Measurements from ENCODE around the gene RICTOR. TPM values are rescaled to one million over a fixed set of nuclear protein-coding genes. Genes with fewer than 3 reads are reported as not detected.

RICTOR gene
- total RNA-seq, 4 donors from 2014 or later = 47.8 to 87.5 (median 51.2) TPM

DNA sequence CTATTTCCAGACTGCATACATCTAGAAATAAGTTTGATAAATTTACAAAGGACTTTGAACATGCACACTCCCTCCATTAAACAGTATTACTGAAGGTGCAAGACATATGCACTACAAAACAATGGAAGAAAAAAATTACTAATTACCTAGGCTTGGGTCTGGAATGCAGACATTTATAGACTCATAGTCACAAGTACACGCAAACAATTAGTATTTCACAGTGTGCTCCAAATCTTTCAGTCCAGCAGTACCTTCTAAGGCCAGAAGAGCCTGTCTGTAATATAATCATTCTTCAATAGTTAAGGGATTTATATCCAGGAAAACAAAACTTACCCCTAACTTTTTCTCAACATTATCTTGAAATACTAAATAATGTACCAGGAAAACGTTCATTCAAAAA lies 11.2 kb downstream of the RICTOR start:
- peaks cover 15 to 18% of the 10 kb centered on the region in 2 donors for H3K4me1 ChIP-seq
- DNase-seq = no peak
- no peaks in the 10 kb centered on the region for H3K36me3 ChIP-seq
- H3K4me3 ChIP-seq (replicated peaks in 1 of 3) = no peak overlapping the region
- no peak overlapping the region for H3K27ac ChIP-seq
- H3K9me3 ChIP-seq = no peaks in the 10 kb centered on the region
- TF ChIP-seq, protein P1, sequence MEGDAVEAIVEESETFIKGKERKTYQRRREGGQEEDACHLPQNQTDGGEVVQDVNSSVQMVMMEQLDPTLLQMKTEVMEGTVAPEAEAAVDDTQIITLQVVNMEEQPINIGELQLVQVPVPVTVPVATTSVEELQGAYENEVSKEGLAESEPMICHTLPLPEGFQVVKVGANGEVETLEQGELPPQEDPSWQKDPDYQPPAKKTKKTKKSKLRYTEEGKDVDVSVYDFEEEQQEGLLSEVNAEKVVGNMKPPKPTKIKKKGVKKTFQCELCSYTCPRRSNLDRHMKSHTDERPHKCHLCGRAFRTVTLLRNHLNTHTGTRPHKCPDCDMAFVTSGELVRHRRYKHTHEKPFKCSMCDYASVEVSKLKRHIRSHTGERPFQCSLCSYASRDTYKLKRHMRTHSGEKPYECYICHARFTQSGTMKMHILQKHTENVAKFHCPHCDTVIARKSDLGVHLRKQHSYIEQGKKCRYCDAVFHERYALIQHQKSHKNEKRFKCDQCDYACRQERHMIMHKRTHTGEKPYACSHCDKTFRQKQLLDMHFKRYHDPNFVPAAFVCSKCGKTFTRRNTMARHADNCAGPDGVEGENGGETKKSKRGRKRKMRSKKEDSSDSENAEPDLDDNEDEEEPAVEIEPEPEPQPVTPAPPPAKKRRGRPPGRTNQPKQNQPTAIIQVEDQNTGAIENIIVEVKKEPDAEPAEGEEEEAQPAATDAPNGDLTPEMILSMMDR (IDR thresholded peaks at IDR 0.05) = no peak
- no peak for TF ChIP-seq POLR2A (IDR thresholded peaks at IDR 0.05)
- WGBS, 2 donors = 75 to 83% methylated on average over 2 of the region's 2 CpGs
- intact Hi-C loops (cut with DNase I) = no loop called here
- H3K27me3 ChIP-seq = no peaks in the 10 kb centered on the region

DNA sequence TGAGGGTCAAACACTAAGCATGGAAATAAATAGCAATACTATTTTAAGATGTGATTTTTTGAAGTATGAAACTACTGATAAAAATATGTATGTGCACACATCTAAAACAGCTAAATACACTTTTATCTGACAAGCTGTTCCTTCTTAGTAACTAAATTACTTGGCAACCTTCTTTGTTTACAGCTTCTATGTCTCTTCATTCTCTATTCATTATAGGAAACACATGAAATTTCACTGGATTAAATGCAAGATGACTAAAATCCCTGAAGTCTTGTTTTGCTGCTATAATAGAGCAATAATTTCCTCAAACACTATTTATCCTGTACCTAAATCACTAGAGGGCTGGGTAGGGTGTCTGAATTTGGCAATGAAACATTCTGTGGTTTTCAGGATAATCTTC lies 11.7 kb downstream of the RICTOR start:
- H3K9me3 ChIP-seq = no peaks in the 10 kb centered on the region
- no peak for DNase-seq
- intact Hi-C loops (cut with DNase I) = no loop called here
- TF ChIP-seq POLR2A (IDR thresholded peaks at IDR 0.05) = no peak
- peaks cover 15 to 23% of the 10 kb centered on the region in 2 donors for H3K4me1 ChIP-seq
- H3K36me3 ChIP-seq = no peaks in the 10 kb centered on the region
- H3K4me3 ChIP-seq (replicated peaks in 1 of 3) = no peak overlapping the region
- H3K27me3 ChIP-seq = no peaks in the 10 kb centered on the region
- H3K27ac ChIP-seq = no peak overlapping the region

DNA sequence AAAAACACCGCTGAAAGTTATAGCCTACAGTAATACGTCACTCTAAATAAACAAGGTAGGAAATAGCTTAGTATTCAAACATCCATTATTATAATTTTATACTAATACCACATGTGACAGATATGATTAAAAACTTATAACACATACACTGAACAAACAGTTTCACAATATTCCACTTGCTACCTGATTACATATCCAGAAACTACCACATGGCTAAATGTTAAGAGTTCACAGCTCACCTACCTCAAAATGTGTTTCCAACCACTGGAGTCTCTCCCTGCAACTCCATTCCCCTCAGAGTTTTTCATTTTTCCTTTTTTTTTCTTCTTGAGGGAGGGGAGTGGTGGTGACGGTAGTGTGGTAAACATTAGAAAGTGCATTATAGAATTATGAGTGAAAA lies 12.1 kb downstream of the RICTOR start:
- H3K27ac ChIP-seq = no peak overlapping the region
- WGBS, 2 donors = 92 to 93% methylated on average over 3 of the region's 3 CpGs

DNA sequence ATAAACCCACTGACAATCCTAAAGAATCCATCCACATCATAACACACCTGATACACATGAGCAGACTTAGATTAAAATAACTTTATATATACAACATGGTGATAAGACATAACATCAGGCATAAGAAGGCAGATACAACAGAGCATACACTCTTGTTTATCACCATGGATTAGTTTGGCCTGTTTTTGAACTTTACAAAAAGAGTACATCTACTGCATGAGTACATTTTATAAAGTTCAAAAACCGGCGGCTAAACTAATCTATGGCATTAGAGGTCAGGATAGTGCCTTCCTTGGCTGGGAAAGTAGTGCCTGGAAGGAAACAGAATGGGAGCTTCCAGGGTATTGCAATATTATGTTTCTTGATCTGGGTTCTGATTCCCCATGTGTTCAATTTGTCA lies 15.1 kb downstream of the RICTOR start:
- Histone ChIP-seq H3K9me3 (no peaks in the 10 kb centered on the region), H3K36me3 (no peaks in the 10 kb centered on the region), H3K4me3 (replicated peaks in 1 of 3) (no peak overlapping the region), H3K4me1 (peaks cover 15 to 24% of the 10 kb centered on the region in 2 donors), H3K27me3 (no peaks in the 10 kb centered on the region), H3K27ac (no peak overlapping the region)
- no peak for TF ChIP-seq POLR2A (IDR thresholded peaks at IDR 0.05)
- TF ChIP-seq, protein P1 (IDR thresholded peaks at IDR 0.05) = no peak
- 68 to 85% methylated on average over 2 of the region's 2 CpGs for WGBS, 2 donors
- intact Hi-C loops (cut with DNase I) = no loop called here
- DNase-seq = no peak

More for the DNA sequence above, 12.1 kb downstream of the RICTOR start:
- Histone ChIP-seq H3K36me3 (no peaks in the 10 kb centered on the region), H3K4me1 (peaks cover 15 to 24% of the 10 kb centered on the region in 2 donors), H3K9me3 (no peaks in the 10 kb centered on the region), H3K27me3 (no peaks in the 10 kb centered on the region), H3K4me3 (replicated peaks in 1 of 3) (no peak overlapping the region)
- TF ChIP-seq POLR2A (IDR thresholded peaks at IDR 0.05) = no peak
- TF ChIP-seq, protein P1 (IDR thresholded peaks at IDR 0.05) = no peak
- intact Hi-C loops (cut with DNase I) = no loop called here
- no peak for DNase-seq

DNA sequence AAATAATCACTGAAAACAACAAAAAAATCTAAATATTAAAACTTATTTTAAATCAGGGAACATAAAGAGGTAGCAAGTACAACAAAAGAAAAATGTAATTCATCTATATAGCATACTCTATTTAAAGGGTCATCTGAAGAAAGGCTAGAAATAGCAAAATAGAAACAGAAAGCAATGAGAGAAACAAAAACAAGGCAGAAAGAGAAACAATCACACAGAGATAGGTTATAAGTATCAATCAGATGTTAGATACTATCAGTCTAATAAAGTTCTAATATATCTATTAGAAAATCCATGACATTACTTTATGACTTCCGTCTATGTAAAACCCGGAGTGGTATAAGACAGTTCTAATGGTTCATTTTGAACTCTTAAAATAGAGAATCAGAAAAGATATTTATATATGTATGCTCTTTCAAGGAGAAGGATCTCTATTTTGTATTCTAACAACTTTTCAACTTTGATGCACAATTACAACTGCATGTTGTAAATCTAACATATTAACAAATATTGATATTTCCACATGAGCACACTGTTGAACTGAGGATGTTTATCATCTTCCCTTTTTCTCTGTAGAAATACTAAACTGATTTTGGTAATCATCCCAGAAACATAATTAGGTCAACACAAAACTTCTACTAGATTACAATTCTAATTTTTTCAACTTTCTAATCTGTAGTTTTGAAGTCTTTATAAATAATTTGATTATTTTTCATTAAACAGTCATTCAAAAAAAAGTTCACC lies 15.8 kb downstream of the RICTOR start:
- WGBS, 2 donors = 78 to 84% methylated on average over 2 of the region's 2 CpGs
- peak overlapping the region in 1 of 3 donors; percentile 19 for H3K27ac ChIP-seq

More for the DNA sequence above, 15.8 kb downstream of the RICTOR start:
- TF ChIP-seq, protein P1 (IDR thresholded peaks at IDR 0.05) = no peak
- TF ChIP-seq POLR2A (IDR thresholded peaks at IDR 0.05) = no peak
- Histone ChIP-seq H3K9me3 (no peaks in the 10 kb centered on the region), H3K36me3 (no peaks in the 10 kb centered on the region), H3K4me3 (replicated peaks in 1 of 3) (no peak overlapping the region), H3K27me3 (no peaks in the 10 kb centered on the region), H3K4me1 (peaks cover 15 to 24% of the 10 kb centered on the region in 2 donors)
- DNase-seq = no peak
- intact Hi-C loops (cut with DNase I) = no loop called here
